Muscle layer of duodenum (tissue), 2 donors: ENCODE data around the gene ARID1B.

Source experiments
- H3K27ac ChIP-seq: one replicate; pipeline ENCODE4 v1.7.0; 2013; ENCODE audit warnings: mild to moderate bottlenecking, low read length
- H3K27me3 ChIP-seq: one replicate; pipeline ENCODE4 v1.7.0; 2013; ENCODE audit warnings: low read depth, mild to moderate bottlenecking, control low read depth, low read length
- H3K36me3 ChIP-seq, 2 donors: one replicate each; pipeline ENCODE4 v1.7.0; 2013; ENCODE audit warnings: low read length in 2 of 2, control low read depth in 1 of 2, mild to moderate bottlenecking in 1 of 2; ENCODE audit not compliant: insufficient read depth in 2 of 2, control insufficient read depth in 1 of 2
- H3K4me1 ChIP-seq, 2 donors: one replicate each; pipeline ENCODE4 v1.7.0; 2013; ENCODE audit warnings: low read length in 2 of 2, mild to moderate bottlenecking in 2 of 2, control low read depth in 1 of 2, moderate library complexity in 1 of 2; ENCODE audit not compliant: insufficient read depth in 2 of 2, control insufficient read depth in 1 of 2
- H3K4me3 ChIP-seq, 2 donors: one replicate each; pipeline ENCODE4 v1.7.0; 2013; ENCODE audit warnings: low read length in 2 of 2, low read depth in 1 of 2, mild to moderate bottlenecking in 1 of 2
- H3K9me3 ChIP-seq, 2 donors: one replicate each; pipeline ENCODE4 v1.7.0; 2013; ENCODE audit warnings: low read length in 2 of 2, control low read depth in 1 of 2, mild to moderate bottlenecking in 1 of 2; ENCODE audit not compliant: control insufficient read depth in 1 of 2
- donor health status: healthy.

ARID1B gene

GRCh38 chr6:156832231-156832647, 55.1 kb downstream of the ARID1B start:
- Histone ChIP-seq H3K27ac (no peak overlapping the region), H3K4me1 (peaks cover 5 to 22% of the 10 kb centered on the region in 2 donors), H3K4me3 (no peak overlapping the region)

GRCh38 chr6:156832669-156833068, 55.5 kb downstream of the ARID1B start:
- H3K27me3 ChIP-seq: no peaks in the 10 kb centered on the region
- peaks cover 0 to 11% of the 10 kb centered on the region in 2 donors for H3K36me3 ChIP-seq
- H3K4me3 ChIP-seq: no peak overlapping the region
- no peak overlapping the region for H3K27ac ChIP-seq
- H3K4me1 ChIP-seq: peaks cover 5 to 21% of the 10 kb centered on the region in 2 donors
- H3K9me3 ChIP-seq: no peaks in the 10 kb centered on the region

More at GRCh38 chr6:156832231-156832647, 55.1 kb downstream of the ARID1B start:
- Histone ChIP-seq H3K36me3 (peaks cover 0 to 11% of the 10 kb centered on the region in 2 donors), H3K27me3 (no peaks in the 10 kb centered on the region), H3K9me3 (no peaks in the 10 kb centered on the region)

GRCh38 chr6:156833755-156834154, 56.6 kb downstream of the ARID1B start:
- H3K9me3 ChIP-seq: no peaks in the 10 kb centered on the region
- H3K4me3 ChIP-seq: no peak overlapping the region
- no peak overlapping the region for H3K27ac ChIP-seq
- peaks cover 5 to 21% of the 10 kb centered on the region in 2 donors for H3K4me1 ChIP-seq
- peaks cover 0 to 11% of the 10 kb centered on the region in 2 donors for H3K36me3 ChIP-seq
- H3K27me3 ChIP-seq: no peaks in the 10 kb centered on the region

- H3K36me3 ChIP-seq: no peaks in the 10 kb centered on the region
- H3K4me3 ChIP-seq: no peak overlapping the region
- peaks cover 0 to 33% of the 10 kb centered on the region in 2 donors for H3K4me1 ChIP-seq
- H3K27ac ChIP-seq: no peak overlapping the region
- H3K27me3 ChIP-seq: no peaks in the 10 kb centered on the region
- H3K9me3 ChIP-seq: no peaks in the 10 kb centered on the region
Measured at GRCh38 chr6:156839129-156839528, 62.0 kb downstream of the ARID1B start.

DNA sequence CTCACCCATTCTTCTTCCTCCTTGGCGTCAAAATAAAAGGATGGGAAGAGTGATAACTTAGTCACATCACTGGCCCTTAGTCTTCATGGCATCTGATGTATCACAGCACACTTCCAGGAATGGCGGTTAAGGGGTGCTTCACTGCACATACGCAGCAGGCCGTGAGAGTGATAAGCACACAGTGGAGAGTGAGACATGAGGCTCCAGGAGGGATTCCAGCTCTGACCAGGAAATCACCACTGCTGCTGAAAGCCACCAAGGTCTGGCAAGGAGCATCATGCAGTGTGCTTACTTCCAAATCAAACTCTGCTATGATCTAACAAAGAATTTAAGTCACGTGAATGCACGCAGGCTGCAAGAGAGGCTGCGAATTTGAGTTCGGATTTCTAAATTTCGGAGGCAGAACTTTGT, 62.4 kb downstream of the ARID1B start:
- no peaks in the 10 kb centered on the region for H3K36me3 ChIP-seq
- no peaks in the 10 kb centered on the region for H3K9me3 ChIP-seq
- no peaks in the 10 kb centered on the region for H3K27me3 ChIP-seq
- no peak overlapping the region for H3K27ac ChIP-seq
- no peak overlapping the region for H3K4me3 ChIP-seq
- peaks cover 0 to 38% of the 10 kb centered on the region in 2 donors for H3K4me1 ChIP-seq

DNA sequence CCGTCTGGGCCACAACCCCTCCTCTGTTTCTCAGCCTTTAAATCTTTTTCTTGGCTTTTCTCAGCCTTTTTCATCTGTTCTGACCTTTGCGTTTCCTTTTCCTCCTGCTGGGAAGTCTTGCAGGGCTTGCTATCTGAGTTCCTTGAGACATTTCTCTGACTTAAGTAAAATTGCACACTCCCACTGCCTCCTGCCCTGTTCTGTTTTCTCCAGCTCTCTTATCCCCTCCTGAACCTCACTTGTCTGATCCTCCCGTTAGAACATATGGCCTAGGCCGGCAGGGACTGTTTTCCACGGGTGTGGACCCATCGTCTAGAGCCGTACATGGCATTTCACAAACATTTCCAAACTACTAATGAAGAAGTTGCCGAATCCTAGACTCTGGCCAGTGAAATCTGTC, 63.0 kb downstream of the ARID1B start:
- H3K36me3 ChIP-seq: no peaks in the 10 kb centered on the region
- H3K4me1 ChIP-seq: peaks cover 2 to 43% of the 10 kb centered on the region in 2 donors
- no peak overlapping the region for H3K27ac ChIP-seq
- H3K27me3 ChIP-seq: no peaks in the 10 kb centered on the region
- H3K9me3 ChIP-seq: no peaks in the 10 kb centered on the region
- H3K4me3 ChIP-seq: no peak overlapping the region

DNA sequence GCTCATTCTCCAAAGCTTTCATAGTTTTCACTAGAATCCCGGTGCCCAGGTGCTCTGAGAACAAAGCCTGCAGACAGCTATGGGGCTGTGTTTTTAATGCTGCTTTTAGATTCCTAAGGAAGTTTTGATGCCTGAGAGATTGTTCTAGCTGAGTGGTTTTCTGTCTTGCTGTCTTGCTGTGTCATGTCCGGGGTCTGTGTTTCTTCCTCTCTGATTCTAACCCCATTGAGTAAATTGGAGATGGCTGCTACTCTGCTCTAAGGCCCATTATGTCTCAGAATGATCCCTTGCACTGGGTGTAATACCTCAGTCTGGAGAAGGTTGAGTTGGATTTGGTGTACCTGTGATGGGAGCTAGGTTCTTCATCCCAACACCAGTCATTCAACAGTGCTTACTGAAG, 63.4 kb downstream of the ARID1B start:
- H3K9me3 ChIP-seq: no peaks in the 10 kb centered on the region
- H3K36me3 ChIP-seq: no peaks in the 10 kb centered on the region
- H3K27ac ChIP-seq: no peak overlapping the region
- H3K4me1 ChIP-seq: peaks cover 3 to 46% of the 10 kb centered on the region in 2 donors
- no peaks in the 10 kb centered on the region for H3K27me3 ChIP-seq
- no peak overlapping the region for H3K4me3 ChIP-seq

GRCh38 chr6:156841508-156841907, 64.3 kb downstream of the ARID1B start:
- no peak overlapping the region for H3K4me3 ChIP-seq
- H3K36me3 ChIP-seq: no peaks in the 10 kb centered on the region
- H3K9me3 ChIP-seq: no peaks in the 10 kb centered on the region
- H3K4me1 ChIP-seq: peaks cover 3 to 48% of the 10 kb centered on the region in 2 donors
- H3K27me3 ChIP-seq: no peaks in the 10 kb centered on the region
- no peak overlapping the region for H3K27ac ChIP-seq

DNA sequence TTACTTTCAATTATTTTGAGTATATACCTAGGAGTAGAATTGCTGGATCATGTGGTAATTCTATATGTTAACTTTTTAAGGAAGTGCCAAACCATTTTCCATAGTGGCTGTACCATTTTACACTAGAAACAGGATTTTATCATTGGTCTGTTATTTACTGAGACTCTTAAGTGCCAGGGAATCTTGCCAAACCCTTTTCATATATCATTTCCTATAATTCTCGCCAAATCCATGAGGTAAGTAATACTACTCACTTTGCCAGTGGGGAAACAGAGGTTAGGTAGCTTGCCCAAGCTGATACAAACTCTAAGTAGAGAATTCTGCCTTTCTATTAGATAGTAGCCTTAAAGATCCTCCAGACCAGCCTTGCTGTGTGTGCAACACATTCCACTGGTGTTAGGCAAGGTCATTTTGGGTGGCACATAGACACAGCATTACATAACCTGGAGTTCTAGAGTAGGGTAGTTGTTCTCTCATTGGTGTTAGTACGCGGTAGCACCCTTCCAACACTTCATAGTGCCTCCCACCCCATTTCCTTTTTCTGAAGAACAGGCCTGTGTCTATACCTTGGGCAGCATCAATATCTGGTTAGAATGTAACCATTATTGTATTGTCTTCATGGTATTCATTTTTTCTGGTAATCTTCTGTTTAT, 65.5 kb downstream of the ARID1B start:
- H3K27me3 ChIP-seq: no peaks in the 10 kb centered on the region
- H3K4me3 ChIP-seq: no peak overlapping the region
- peaks cover 7 to 60% of the 10 kb centered on the region in 2 donors for H3K4me1 ChIP-seq
- no peaks in the 10 kb centered on the region for H3K36me3 ChIP-seq
- H3K9me3 ChIP-seq: no peaks in the 10 kb centered on the region
- H3K27ac ChIP-seq: no peak overlapping the region

- Histone ChIP-seq H3K36me3 (no peaks in the 10 kb centered on the region), H3K4me1 (peaks cover 7 to 68% of the 10 kb centered on the region in 2 donors), H3K27me3 (no peaks in the 10 kb centered on the region), H3K27ac (no peak overlapping the region), H3K9me3 (no peaks in the 10 kb centered on the region), H3K4me3 (no peak overlapping the region)
Measured at GRCh38 chr6:156844089-156844488, 66.9 kb downstream of the ARID1B start.

GRCh38 chr6:156845454-156846155, 68.4 kb downstream of the ARID1B start:
- H3K4me1 ChIP-seq: peaks cover 7 to 62% of the 10 kb centered on the region in 2 donors
- no peak overlapping the region for H3K27ac ChIP-seq
- no peaks in the 10 kb centered on the region for H3K27me3 ChIP-seq
- H3K36me3 ChIP-seq: no peaks in the 10 kb centered on the region
- no peak overlapping the region for H3K4me3 ChIP-seq
- H3K9me3 ChIP-seq: no peaks in the 10 kb centered on the region
